Activated naive CD4-positive, alpha-beta T cell treated with anti-CD3 and anti-CD28 coated beads, Interleukin-2, amount 10 ng/mL, durations not matched to agents 7 days and 5 days (primary cell): ENCODE data around the gene SPTBN4.
"Not testable (repeated sequence)": the region's sequence is repeated elsewhere in the genome, so short reads cannot be mapped to it uniquely, and the experiment has no call there.

Experiments
- CTCF ChIA-PET: fragments of 350-600 bp; sonication (Branson Sonifier 250); formaldehyde crosslinking; loops from one replicate; lab custom pipeline; 2021; ENCODE audit warnings: antibody characterized with exemption; lab: Charles Lee
- DNase-seq: peaks from one replicate; pipeline ENCODE4 v3.0.0-alpha.2; 2020
- H3K27ac Mint-ChIP-seq: one replicate; pipeline ENCODE4 v1.8.0; 2021; ENCODE audit warnings: mild to moderate bottlenecking, moderate library complexity, mixed read lengths
- H3K27me3 Mint-ChIP-seq: one replicate; pipeline ENCODE4 v1.8.0; 2021; ENCODE audit warnings: mild to moderate bottlenecking, mixed read lengths
- H3K36me3 Mint-ChIP-seq: one replicate; pipeline ENCODE4 v1.8.0; 2021; ENCODE audit warnings: mixed read lengths
- H3K4me1 Mint-ChIP-seq: one replicate; pipeline ENCODE4 v1.8.0; 2021; ENCODE audit warnings: mixed read lengths
- H3K4me3 Mint-ChIP-seq: one replicate; pipeline ENCODE4 v1.8.0; 2021; ENCODE audit warnings: mild to moderate bottlenecking, moderate library complexity, mixed read lengths
- H3K9me3 Mint-ChIP-seq: one replicate; pipeline ENCODE4 v1.8.0; 2021; ENCODE audit warnings: mixed read lengths

The SPTBN4 gene

GRCh38 chr19:40585241-40585981, 118.6 kb downstream of the SPTBN4 start:
- no peak overlapping the region for H3K27ac Mint-ChIP-seq
- CTCF ChIA-PET: no interaction called here
- no peak overlapping the region for H3K4me3 Mint-ChIP-seq
- no peaks in the 10 kb centered on the region for H3K9me3 Mint-ChIP-seq
- no peaks in the 10 kb centered on the region for H3K27me3 Mint-ChIP-seq
- H3K36me3 Mint-ChIP-seq: peaks cover 61% of the 10 kb centered on the region
- DNase-seq: no peak
- H3K4me1 Mint-ChIP-seq: peaks cover 6% of the 10 kb centered on the region

- Mint-ChIP-seq H3K4me3 (no peak overlapping the region), H3K36me3 (peaks cover 55% of the 10 kb centered on the region), H3K9me3 (no peaks in the 10 kb centered on the region), H3K27ac (no peak overlapping the region), H3K4me1 (peaks cover 6% of the 10 kb centered on the region), H3K27me3 (no peaks in the 10 kb centered on the region)
- DNase-seq: no peak
- CTCF ChIA-PET: no interaction called here
These were observed 119.2 kb downstream of the SPTBN4 start for GRCh38 chr19:40585982-40586422.

- H3K9me3 Mint-ChIP-seq: no peaks in the 10 kb centered on the region
- H3K4me3 Mint-ChIP-seq: no peak overlapping the region
- no peaks in the 10 kb centered on the region for H3K27me3 Mint-ChIP-seq
- CTCF ChIA-PET: no interaction called here
- no peak overlapping the region for H3K27ac Mint-ChIP-seq
- no peak for DNase-seq
- peaks cover 6% of the 10 kb centered on the region for H3K4me1 Mint-ChIP-seq
- peaks cover 51% of the 10 kb centered on the region for H3K36me3 Mint-ChIP-seq
These were observed 119.8 kb downstream of the SPTBN4 start for GRCh38 chr19:40586611-40587010.

GRCh38 chr19:40588110-40588854, 121.5 kb downstream of the SPTBN4 start:
- CTCF ChIA-PET: no interaction called here
- Mint-ChIP-seq H3K4me3 (no peak overlapping the region), H3K27ac (no peak overlapping the region), H3K9me3 (no peaks in the 10 kb centered on the region), H3K27me3 (no peaks in the 10 kb centered on the region), H3K4me1 (peaks cover 8% of the 10 kb centered on the region), H3K36me3 (peaks cover 39% of the 10 kb centered on the region)
- no peak for DNase-seq

- no peak for DNase-seq
- CTCF ChIA-PET: no interaction called here
- H3K4me1 Mint-ChIP-seq: peaks cover 9% of the 10 kb centered on the region
- peaks cover 34% of the 10 kb centered on the region for H3K36me3 Mint-ChIP-seq
- no peak overlapping the region for H3K27ac Mint-ChIP-seq
- H3K9me3 Mint-ChIP-seq: no peaks in the 10 kb centered on the region
- H3K4me3 Mint-ChIP-seq: no peak overlapping the region
- H3K27me3 Mint-ChIP-seq: peaks cover 4% of the 10 kb centered on the region
These were observed 122.2 kb downstream of the SPTBN4 start for GRCh38 chr19:40588926-40589569.

GRCh38 chr19:40589591-40590429, 123.0 kb downstream of the SPTBN4 start:
- no peaks in the 10 kb centered on the region for H3K9me3 Mint-ChIP-seq
- H3K4me1 Mint-ChIP-seq: peaks cover 16% of the 10 kb centered on the region
- H3K27me3 Mint-ChIP-seq: peaks cover 11% of the 10 kb centered on the region
- H3K36me3 Mint-ChIP-seq: peaks cover 26% of the 10 kb centered on the region
- H3K27ac Mint-ChIP-seq: no peak overlapping the region
- DNase-seq: no peak
- no peak overlapping the region for H3K4me3 Mint-ChIP-seq
- CTCF ChIA-PET: no interaction called here

GRCh38 chr19:40590464-40591265, 123.9 kb downstream of the SPTBN4 start:
- Mint-ChIP-seq H3K4me1 (peaks cover 20% of the 10 kb centered on the region), H3K36me3 (peaks cover 24% of the 10 kb centered on the region), H3K27ac (no peak overlapping the region), H3K9me3 (no peaks in the 10 kb centered on the region), H3K4me3 (no peak overlapping the region), H3K27me3 (peaks cover 20% of the 10 kb centered on the region)
- no peak for DNase-seq
- CTCF ChIA-PET: no interaction called here

GRCh38 chr19:40591724-40592123, 124.9 kb downstream of the SPTBN4 start:
- CTCF ChIA-PET, H3K27ac Mint-ChIP-seq, DNase-seq, H3K9me3 Mint-ChIP-seq, H3K4me3 Mint-ChIP-seq: not testable (repeated sequence)
- Mint-ChIP-seq H3K36me3 (peaks cover 14% of the 10 kb centered on the region), H3K4me1 (peaks cover 17% of the 10 kb centered on the region), H3K27me3 (peaks cover 30% of the 10 kb centered on the region)

GRCh38 chr19:40592170-40592569, 125.4 kb downstream of the SPTBN4 start:
- Mint-ChIP-seq H3K4me3 (no peak overlapping the region), H3K36me3 (peaks cover 11% of the 10 kb centered on the region), H3K9me3 (no peaks in the 10 kb centered on the region), H3K27me3 (peaks cover 35% of the 10 kb centered on the region), H3K4me1 (peaks cover 17% of the 10 kb centered on the region), H3K27ac (no peak overlapping the region)
- CTCF ChIA-PET: no interaction called here
- DNase-seq: no peak

GRCh38 chr19:40594255-40594654, 127.5 kb downstream of the SPTBN4 start:
- H3K4me1 Mint-ChIP-seq: peaks cover 33% of the 10 kb centered on the region
- no peaks in the 10 kb centered on the region for H3K9me3 Mint-ChIP-seq
- CTCF ChIA-PET: interaction anchor here (1.0 to 2.3 kb wide), 3 partner anchors 10 to 62 kb away, joined by 3 to 7 read pairs (median 7); no protein-coding TSS in a partner anchor
- H3K4me3 Mint-ChIP-seq: no peak overlapping the region
- DNase-seq: no peak
- H3K27me3 Mint-ChIP-seq: peaks cover 56% of the 10 kb centered on the region
- H3K27ac Mint-ChIP-seq: no peak overlapping the region
- H3K36me3 Mint-ChIP-seq: peaks cover 2% of the 10 kb centered on the region

- Mint-ChIP-seq H3K4me3 (no peak overlapping the region), H3K27ac (no peak overlapping the region), H3K9me3 (no peaks in the 10 kb centered on the region), H3K36me3 (peaks cover under 1% of the 10 kb centered on the region), H3K4me1 (peaks cover 38% of the 10 kb centered on the region), H3K27me3 (peaks cover 60% of the 10 kb centered on the region)
- CTCF ChIA-PET: interaction anchor here (1.0 to 2.3 kb wide), 4 partner anchors 9 to 129 kb away, joined by 3 to 7 read pairs (median 5); partner anchors contain the start of gene BLVRB
- no peak for DNase-seq
These were observed 127.9 kb downstream of the SPTBN4 start for GRCh38 chr19:40594657-40595091.

- no peaks in the 10 kb centered on the region for H3K36me3 Mint-ChIP-seq
- no peak for DNase-seq
- H3K4me3 Mint-ChIP-seq: no peak overlapping the region
- CTCF ChIA-PET: interaction anchor here (0.6 to 3.1 kb wide), 5 partner anchors 38 to 291 kb away, joined by 3 to 11 read pairs (median 3); no protein-coding TSS in a partner anchor
- H3K9me3 Mint-ChIP-seq: no peaks in the 10 kb centered on the region
- H3K27me3 Mint-ChIP-seq: peaks cover 81% of the 10 kb centered on the region
- H3K27ac Mint-ChIP-seq: no peak overlapping the region
- peaks cover 52% of the 10 kb centered on the region for H3K4me1 Mint-ChIP-seq
These were observed 130.0 kb downstream of the SPTBN4 start for GRCh38 chr19:40596608-40597328.
